GM13976 (cell line): ENCODE measurements around the gene PTGER2.

Experiments used
- DNase-seq: peaks from one replicate; pipeline ENCODE4 v3.0.0; 2012; ENCODE audit warnings: low spot score
- CTCF ChIP-seq: IDR thresholded peaks from 2 replicates; pipeline ENCODE4 v1.5.1; 2012; ENCODE audit warnings: borderline replicate concordance, mild to moderate bottlenecking; ENCODE audit not compliant: insufficient read depth; ENCODE audit errors: extremely low read depth, missing control alignments, control extremely low read depth
- in situ Hi-C: fragments of 300-500 bp; cut with MboI; formaldehyde crosslinking; loops from one replicate; pipeline ENCODE4 v1.12.0; 2022; ENCODE audit warnings: low sequenced_read_pairs, mixed read lengths, inconsistent platforms; ENCODE audit not compliant: unreplicated experiment

The PTGER2 gene

DNA sequence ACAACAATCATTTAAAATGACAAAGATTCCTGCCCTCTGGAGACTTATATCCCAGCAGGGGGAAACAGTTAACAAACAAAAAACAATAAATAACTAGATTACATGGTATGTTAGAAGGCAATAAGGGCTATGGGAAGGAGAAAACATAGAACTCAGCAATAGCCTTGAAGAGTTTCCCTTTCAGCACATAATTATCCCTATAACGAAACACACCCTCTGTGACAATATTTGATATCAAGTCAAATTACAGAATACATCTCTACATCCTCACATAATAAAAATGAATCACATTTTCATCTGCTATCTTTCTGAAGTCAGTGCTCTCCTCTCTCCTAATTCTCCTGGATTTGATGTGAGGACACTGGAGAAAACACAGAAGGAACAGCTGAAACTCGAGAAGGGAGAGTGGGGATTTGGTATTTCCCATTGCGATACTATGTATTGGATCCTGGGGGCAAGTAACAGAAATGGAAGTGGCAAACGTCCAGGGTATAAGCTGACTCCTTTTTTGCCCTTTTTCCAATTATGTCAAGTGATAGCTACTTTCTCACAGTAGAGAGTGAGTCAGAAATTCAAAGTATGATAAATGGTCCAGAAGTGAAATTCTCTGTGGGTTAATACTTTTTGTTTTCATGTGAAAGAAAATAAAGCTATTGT, 9.7 kb upstream of the PTGER2 start:
- TF ChIP-seq CTCF, result no peak
- in situ Hi-C loops, result no loop called here
- DNase-seq, result no peak

GRCh38 chr14:52305014-52305413, 9.1 kb upstream of the PTGER2 start:
- no peak for DNase-seq
- in situ Hi-C loops, result no loop called here
- TF ChIP-seq CTCF, result no peak

DNA sequence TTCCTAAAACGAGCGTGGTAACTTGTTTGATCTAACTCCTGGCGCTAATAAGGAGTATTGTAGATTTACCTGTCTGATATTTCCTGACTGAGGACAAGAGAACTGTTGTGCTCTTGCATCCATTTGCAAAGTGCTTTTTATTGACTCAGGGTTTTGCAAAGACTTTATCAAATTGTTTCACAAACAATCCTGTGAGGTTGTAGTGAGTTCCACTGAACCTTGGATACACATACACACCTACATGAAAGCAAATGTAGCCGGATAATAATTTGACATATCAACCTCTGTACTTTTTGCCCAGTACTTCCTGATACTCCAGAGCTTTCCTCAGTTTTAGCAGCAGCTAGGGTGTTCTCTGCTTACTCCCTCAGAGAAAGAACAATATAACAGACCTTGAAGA, 6.7 kb upstream of the PTGER2 start:
- DNase-seq, result no peak
- in situ Hi-C loops, result no loop called here
- TF ChIP-seq CTCF, result no peak

DNA sequence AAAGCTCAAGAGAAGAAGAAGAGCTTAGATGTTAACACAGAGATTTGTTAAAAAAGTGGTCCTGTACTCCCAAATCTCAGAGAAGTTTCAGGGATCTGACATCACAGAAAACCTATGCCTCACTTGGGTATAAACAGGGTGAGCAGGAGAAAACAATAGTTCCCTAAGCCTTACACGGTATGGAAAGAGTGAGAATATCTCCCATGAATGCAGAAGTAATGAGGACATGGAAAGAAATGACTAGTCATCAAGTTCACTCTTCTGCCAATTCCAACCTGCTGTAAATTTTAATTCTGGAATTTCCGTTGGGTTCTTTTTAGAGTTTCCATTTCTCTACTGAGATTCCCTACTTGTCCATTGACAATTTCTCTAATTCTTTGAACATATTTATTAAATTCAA, 6.2 kb upstream of the PTGER2 start:
- in situ Hi-C loops, result no loop called here
- TF ChIP-seq CTCF, result no peak

GRCh38 chr14:52310541-52310940, 3.6 kb upstream of the PTGER2 start:
- DNase-seq, result no peak
- in situ Hi-C loops, result no loop called here
- no peak for TF ChIP-seq CTCF

More for the DNA sequence above, 6.2 kb upstream of the PTGER2 start:
- DNase-seq, result no peak

DNA sequence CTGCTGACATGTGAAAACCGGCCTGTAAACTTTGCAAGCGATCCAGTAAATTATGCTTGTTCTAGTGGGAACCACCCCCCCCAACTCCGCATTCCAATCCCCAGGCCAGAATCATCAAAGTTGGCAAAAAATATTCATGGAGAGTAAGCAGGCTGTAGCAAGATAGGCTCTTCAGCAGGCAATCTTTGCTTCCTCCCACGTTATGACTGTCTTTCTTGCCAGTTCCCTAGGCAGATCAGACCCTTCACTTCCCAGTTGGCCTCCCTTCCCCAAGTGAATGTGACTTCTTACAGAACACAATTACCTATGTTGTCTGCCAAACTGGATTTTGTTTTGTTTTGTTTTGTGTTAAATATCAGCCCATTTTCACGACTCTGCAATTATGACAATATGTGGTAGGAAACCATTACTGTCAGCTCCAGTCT, 1.2 kb upstream of the PTGER2 start:
- no peak for DNase-seq
- TF ChIP-seq CTCF, result no peak
- in situ Hi-C loops, result no loop called here
